SU-DHL-6 (cell line): ENCODE results near the gene SEPTIN3.

Experiments used
- H2AFZ ChIP-seq: fragments of 200-600 bp; sonication (generic); 2 replicates; pipeline ENCODE4 v1.6.1; 2014; ENCODE audit warnings: low read depth, mild to moderate bottlenecking, moderate library complexity, mixed read lengths, antibody characterized with exemption, low read length; ENCODE audit not compliant: severe bottlenecking
- H3F3A ChIP-seq: fragments of 200-600 bp; shearing (Covaris generic); 2 replicates; pipeline ENCODE4 v1.6.0; 2016; ENCODE audit warnings: antibody characterized with exemption, mild to moderate bottlenecking; ENCODE audit not compliant: insufficient read depth
- H3K27ac ChIP-seq: fragments of 200-600 bp; sonication (generic); 2 replicates; pipeline ENCODE4 v1.5.1; 2016; ENCODE audit warnings: low read depth, mild to moderate bottlenecking, low read length, moderate library complexity, mixed read lengths
- H3K27me3 ChIP-seq: fragments of 200-600 bp; sonication (generic), shearing (Covaris generic); 2 replicates; pipeline ENCODE4 v1.6.0; 2014; ENCODE audit warnings: mild to moderate bottlenecking, low read length
- H3K36me3 ChIP-seq: fragments of 200-600 bp; sonication (generic); 2 replicates; pipeline ENCODE4 v1.6.1; 2014; ENCODE audit warnings: mild to moderate bottlenecking, low read length, mixed read lengths
- H3K4me2 ChIP-seq: fragments of 300-600, 200-600 bp; shearing (Covaris generic), sonication (generic); 2 replicates; pipeline ENCODE4 v1.6.0; 2014; ENCODE audit warnings: low read length, low read depth, mild to moderate bottlenecking; ENCODE audit not compliant: poor library complexity, severe bottlenecking
- H3K4me3 ChIP-seq: fragments of 200-600 bp; sonication (generic); 2 replicates; pipeline ENCODE4 v1.5.1; 2014; ENCODE audit warnings: antibody characterized with exemption, low read length, mild to moderate bottlenecking, mixed read lengths; ENCODE audit not compliant: insufficient read depth, poor library complexity, severe bottlenecking
- H3K79me2 ChIP-seq: fragments of 200-600 bp; sonication (generic); 2 replicates; pipeline ENCODE4 v1.6.1; 2014; ENCODE audit warnings: mild to moderate bottlenecking, low read length, moderate library complexity; ENCODE audit not compliant: insufficient read depth
- H3K9ac ChIP-seq: fragments of 200-600 bp; sonication (generic); 2 replicates; pipeline ENCODE4 v1.7.0; 2014; ENCODE audit warnings: mild to moderate bottlenecking, low read length
- H3K9me2 ChIP-seq: fragments of 200-600 bp; sonication (generic); replicated peaks from 2 replicates; pipeline ENCODE4 v1.6.1; 2014; ENCODE audit warnings: low read length; ENCODE audit not compliant: insufficient read depth
- H3K9me3 ChIP-seq: fragments of 200-600 bp; sonication (generic); 2 replicates; pipeline ENCODE4 v1.6.1; 2014; ENCODE audit warnings: low read length, mixed read lengths; ENCODE audit not compliant: insufficient read depth
- H4K20me1 ChIP-seq: fragments of 200-600 bp; sonication (generic); 2 replicates; pipeline ENCODE4 v1.6.1; 2014; ENCODE audit warnings: low read depth, mild to moderate bottlenecking, antibody characterized with exemption, low read length, moderate library complexity, mixed read lengths
- CTCF ChIP-seq: fragments of 200-600 bp; sonication (generic); IDR thresholded peaks from one replicate; pipeline ENCODE4 v1.5.1; 2017; ENCODE audit warnings: antibody characterized with exemption, mild to moderate bottlenecking, low read length, moderate library complexity; ENCODE audit not compliant: insufficient read depth, poor library complexity, severe bottlenecking
- EZH2phosphoT487 ChIP-seq: fragments of 200-600 bp; sonication (generic), shearing (Covaris generic); conservative IDR thresholded peaks from 2 replicates; pipeline ENCODE4 v1.6.1; 2018; ENCODE audit warnings: mild to moderate bottlenecking, antibody characterized with exemption, low read length, moderate library complexity, mixed read lengths

The SEPTIN3 gene

GRCh38 chr22:41927813-41928212 is 41.4 kb upstream of the SEPTIN3 start:
- Histone ChIP-seq H3K4me2 (no peak overlapping the region), H3K4me3 (no peak overlapping the region)

GRCh38 chr22:41928593-41929417 is 40.4 kb upstream of the SEPTIN3 start:
- Histone ChIP-seq H3K9me2 (no peaks in the 10 kb centered on the region), H3K4me3 (no peak overlapping the region)

More at GRCh38 chr22:41927813-41928212, 41.4 kb upstream of the SEPTIN3 start:
- Histone ChIP-seq H4K20me1 (no peaks in the 10 kb centered on the region), H3K36me3 (no peaks in the 10 kb centered on the region; the same call in 1 of the 2 replicates), H3K9ac (peak overlapping the region; percentile 41; the same call in 1 of the 2 replicates), H3K27me3 (no peaks in the 10 kb centered on the region), H2AFZ (no peak overlapping the region), H3K27ac (peak overlapping the region; percentile 94), H3K79me2 (peaks cover 26% of the 10 kb centered on the region), H3K9me3 (no peaks in the 10 kb centered on the region), H3F3A (peaks cover 44% of the 10 kb centered on the region), H3K9me2 (no peaks in the 10 kb centered on the region)
- TF ChIP-seq EZH2phosphoT487 (no peak), CTCF (no peak)

GRCh38 chr22:41929418-41929810 is 39.8 kb upstream of the SEPTIN3 start:
- H2AFZ ChIP-seq: no peak overlapping the region
- H3K27ac ChIP-seq: peak overlapping the region; percentile 94
- H3K4me3 ChIP-seq: no peak overlapping the region
- no peaks in the 10 kb centered on the region for H3K36me3 ChIP-seq
- no peaks in the 10 kb centered on the region for H3K27me3 ChIP-seq
- no peaks in the 10 kb centered on the region for H3K9me3 ChIP-seq
- H3F3A ChIP-seq: peaks cover 36% of the 10 kb centered on the region
- H3K4me2 ChIP-seq: peak overlapping the region; percentile 23
- peak overlapping the region; percentile 41 for H3K9ac ChIP-seq
- TF ChIP-seq EZH2phosphoT487: no peak
- no peak for TF ChIP-seq CTCF
- H4K20me1 ChIP-seq: no peaks in the 10 kb centered on the region
- H3K9me2 ChIP-seq: no peaks in the 10 kb centered on the region
- peaks cover 13% of the 10 kb centered on the region for H3K79me2 ChIP-seq

More at GRCh38 chr22:41928593-41929417, 40.4 kb upstream of the SEPTIN3 start:
- no peaks in the 10 kb centered on the region for H4K20me1 ChIP-seq
- H3K27ac ChIP-seq: peak overlapping the region; percentile 94
- H3K79me2 ChIP-seq: peaks cover 16% of the 10 kb centered on the region
- H3F3A ChIP-seq: peaks cover 37% of the 10 kb centered on the region
- H3K4me2 ChIP-seq: peak overlapping the region; percentile 23
- H3K36me3 ChIP-seq: no peaks in the 10 kb centered on the region; the same call in 1 of the 2 replicates
- no peaks in the 10 kb centered on the region for H3K27me3 ChIP-seq
- no peaks in the 10 kb centered on the region for H3K9me3 ChIP-seq
- no peak overlapping the region for H2AFZ ChIP-seq
- H3K9ac ChIP-seq: peak overlapping the region; percentile 41
- TF ChIP-seq EZH2phosphoT487 (no peak), CTCF (no peak)
